AG04449 (cell line): ENCODE measurements around the gene SSH3.

Experiments
- CTCF ChIA-PET: fragments of 350-600 bp; formaldehyde crosslinking; extraction: SDS; loops from one replicate; lab custom pipeline; 2021; ENCODE audit warnings: antibody characterized with exemption; lab: Yijun Ruan, JAX
- POLR2A ChIA-PET: fragments of 400-600, 350-600 bp; formaldehyde crosslinking; extraction: SDS; loops from one replicate; lab custom pipeline; 2020; ENCODE audit warnings: antibody characterized with exemption, inconsistent platforms; lab: Yijun Ruan, JAX
- DNase-seq: peaks from one replicate; pipeline ENCODE4 v3.0.0-alpha.2; 2010; ENCODE audit warnings: low read depth, low spot score
- H3K4me3 ChIP-seq: 2 replicates; pipeline ENCODE4 v1.5.1; 2011; ENCODE audit warnings: low read depth, mild to moderate bottlenecking, control low read depth, low read length
- CTCF ChIP-seq: IDR thresholded peaks from one replicate; pipeline ENCODE4 v1.5.1; 2011; ENCODE audit warnings: mild to moderate bottlenecking, moderate library complexity, low read length, control low read depth, inconsistent platforms; ENCODE audit not compliant: insufficient read depth; ENCODE audit errors: missing control alignments

SSH3 gene

GRCh38 chr11:67311051-67311555 lies 7.8 kb downstream of the SSH3 start:
- TF ChIP-seq CTCF: no peak
- H3K4me3 ChIP-seq: no peak overlapping the region
- ChIA-PET POLR2A (no interaction called here), CTCF (interaction anchor here (1.2 to 1.4 kb wide), 2 partner anchors 40 to 71 kb away, joined by 3 to 4 read pairs; no protein-coding TSS in a partner anchor)
- no peak for DNase-seq

GRCh38 chr11:67311556-67312082 lies 8.3 kb downstream of the SSH3 start:
- CTCF ChIA-PET: interaction anchor here (1.2 kb wide), 1 partner anchor 39 kb away, joined by 3 read pairs; no protein-coding TSS in a partner anchor
- no peak for TF ChIP-seq CTCF
- DNase-seq: no peak
- POLR2A ChIA-PET: no interaction called here
- no peak overlapping the region for H3K4me3 ChIP-seq

- TF ChIP-seq CTCF: no peak
- ChIA-PET CTCF (interaction anchor here (1.6 to 12.2 kb wide), 2 partner anchors 9 to 46 kb away, joined by 5 to 295 read pairs; partner anchors contain the start of genes GRK2 and SSH3), POLR2A (no interaction called here)
- no peak overlapping the region for H3K4me3 ChIP-seq
- DNase-seq: no peak
Measured at GRCh38 chr11:67312187-67313021, 9.1 kb downstream of the SSH3 start.

GRCh38 chr11:67313125-67313890 lies 10.0 kb downstream of the SSH3 start:
- no peak for DNase-seq
- ChIA-PET CTCF (interaction anchor here (1.2 to 12.2 kb wide), 4 partner anchors 10 to 69 kb away, joined by 4 to 295 read pairs (median 5); partner anchors contain the start of genes GRK2 and SSH3), POLR2A (interaction anchor here (4.6 kb wide), 1 partner anchor 9 kb away, joined by 28 read pairs; the partner anchor contains the start of gene SSH3)
- TF ChIP-seq CTCF: no peak
- H3K4me3 ChIP-seq: no peak overlapping the region

GRCh38 chr11:67314218-67314617 lies 10.9 kb downstream of the SSH3 start:
- DNase-seq: no peak
- CTCF ChIA-PET: interaction anchor here (1.1 to 12.2 kb wide), 6 partner anchors 11 to 242 kb away, joined by 3 to 295 read pairs (median 4); partner anchors contain the start of genes ANKRD13D, GRK2 and SSH3
- no peak for TF ChIP-seq CTCF
- no peak overlapping the region for H3K4me3 ChIP-seq
- POLR2A ChIA-PET: interaction anchor here (4.6 kb wide), 1 partner anchor 10 kb away, joined by 28 read pairs; the partner anchor contains the start of gene SSH3
